ENCODE measurements around the gene ANKUB1. TPM values are rescaled to one million over a fixed set of nuclear protein-coding genes. Genes with fewer than 3 reads are reported as not detected.

ANKUB1 gene
- total RNA-seq, 1 experiment from 2014 or later: not detected

- ChIA-PET POLR2A (no interaction called here), RAD21 (ENCODE audit: low non-redundant PET in 1 of 2, low total read pairs in 2 of 2, uncharacterized antibody in 2 of 2, unreplicated experiment in 2 of 2) (no interaction called here), CTCF (interaction anchor here (2.7 to 3.0 kb wide), 2 partner anchors 10 to 44 kb away, joined by 13 to 47 read pairs; no protein-coding TSS in a partner anchor)
- no peak overlapping the region for H3K27ac ChIP-seq (ENCODE audit: low read depth, low read length)
- intact Hi-C loops (cut with micrococcal nuclease): no loop called here
- no peaks in the 10 kb centered on the region for H3K9me2 ChIP-seq (ENCODE audit: insufficient read depth)
- H3K4me3 ChIP-seq (replicated peaks in 1 of 2; ENCODE audit: low read depth in 1 of 2, low read length in 2 of 2): no peak overlapping the region
- no peak for TF ChIP-seq EGR1 (IDR thresholded peaks at IDR 0.05; ENCODE audit: low read depth)
- TF ChIP-seq REST (IDR thresholded peaks at IDR 0.05; ENCODE audit: low read depth): no peak
- TF ChIP-seq SP1 (IDR thresholded peaks at IDR 0.05; ENCODE audit: low read depth): no peak
- TF ChIP-seq POLR2A (IDR thresholded peaks at IDR 0.05; ENCODE audit: borderline replicate concordance, extremely low read depth, insufficient read depth, insufficient read length): no peak
- no peak for TF ChIP-seq JUND (IDR thresholded peaks at IDR 0.05)
- no peak for TF ChIP-seq ELF1 (IDR thresholded peaks at IDR 0.05; ENCODE audit: borderline replicate concordance, low read depth)
- TF ChIP-seq ZFX (IDR thresholded peaks at IDR 0.05): no peak
- TF ChIP-seq, protein P1, sequence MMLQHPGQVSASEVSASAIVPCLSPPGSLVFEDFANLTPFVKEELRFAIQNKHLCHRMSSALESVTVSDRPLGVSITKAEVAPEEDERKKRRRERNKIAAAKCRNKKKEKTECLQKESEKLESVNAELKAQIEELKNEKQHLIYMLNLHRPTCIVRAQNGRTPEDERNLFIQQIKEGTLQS (IDR thresholded peaks at IDR 0.05): no peak
- no peak for TF ChIP-seq MAX (IDR thresholded peaks at IDR 0.05)
- no peak for TF ChIP-seq ZBTB33 (IDR thresholded peaks at IDR 0.05; ENCODE audit: extremely low read depth, insufficient replicate concordance, low read length)
- no peak for TF ChIP-seq ZNF274 (IDR thresholded peaks at IDR 0.05; ENCODE audit: low read depth, low read length)
- no peak for TF ChIP-seq POLR2AphosphoS5 (IDR thresholded peaks at IDR 0.05; ENCODE audit: low read depth, low read length)
- no peak for TF ChIP-seq SRF (IDR thresholded peaks at IDR 0.05; ENCODE audit: low read depth)
- no peak for TF ChIP-seq EZH2 (IDR thresholded peaks at IDR 0.05)
- TF ChIP-seq RAD21 (IDR thresholded peaks at IDR 0.05; ENCODE audit: low read depth): no peak
- TF ChIP-seq CBX3 (IDR thresholded peaks at IDR 0.05; ENCODE audit: low read depth): no peak
- H3K27me3 ChIP-seq (ENCODE audit: insufficient read depth, low read length): no peaks in the 10 kb centered on the region
- no peak for DNase-seq (ENCODE audit: low read depth, low spot score)
- no peak overlapping the region for H3K4me2 ChIP-seq (ENCODE audit: low read length)
- no peaks in the 10 kb centered on the region for H3K9me3 ChIP-seq (ENCODE audit: control insufficient read depth in 1 of 2, insufficient read depth in 1 of 2, low read depth in 1 of 2, low read length in 2 of 2)
- H3K36me3 ChIP-seq (ENCODE audit: control insufficient read depth in 1 of 2, insufficient read depth in 2 of 2, low read length in 2 of 2): no peaks in the 10 kb centered on the region
- no peak for ATAC-seq
- H3K79me2 ChIP-seq (ENCODE audit: insufficient read depth, low read length): peaks cover 17% of the 10 kb centered on the region
- peak overlapping the region; percentile 98 for H2AFZ ChIP-seq (ENCODE audit: low read depth, low read length, poor library complexity, severe bottlenecking)
- 0 out of 2 replicates have a peak, but pooled peaks cover 6% of the 10 kb centered on the region for H4K20me1 ChIP-seq (ENCODE audit: insufficient read depth)
- peaks cover 21 to 43% of the 10 kb centered on the region in 2 experiments for H3K4me1 ChIP-seq (ENCODE audit: control insufficient read depth in 1 of 2, insufficient read depth in 2 of 2, low read length in 2 of 2)
- BruUV-seq (replicated peaks): no TSS peak
- H3K9ac ChIP-seq (ENCODE audit: low read length): no peak overlapping the region
Observed at GRCh38 chr3:149809699-149810098, 17.3 kb upstream of the ANKUB1 start.

Measured in HCT116 (cell line).